ENCODE measurements around the gene AKT1S1.

- no peak for TF ChIP-seq YY1 (IDR thresholded peaks at IDR 0.05; ENCODE audit: insufficient read depth, insufficient read length)
- TF ChIP-seq SUZ12 (IDR thresholded peaks at IDR 0.05; ENCODE audit: extremely low read depth, insufficient read depth, insufficient read length) = no peak
- TF ChIP-seq ZNF274 (IDR thresholded peaks at IDR 0.05; ENCODE audit: low read depth, low read length) = no peak
These were observed 39.9 kb upstream of the AKT1S1 start for GRCh38 chr19:49916839-49917733.
